Dedifferentiated amniotic fluid mesenchymal stem cell (primary cell): ENCODE results near the gene IRF8.
"Not testable (repeated sequence)": the region's sequence is repeated elsewhere in the genome, so short reads cannot be mapped to it uniquely, and the experiment has no call there.

ENCODE experiments used
- DNase-seq: peaks from one replicate; pipeline ENCODE4 v3.0.0-alpha.2; 2016; ENCODE audit errors: extremely low spot score

IRF8 gene

GRCh38 chr16:85935391-85935973, 36.5 kb downstream of the IRF8 start:
- no peak for DNase-seq

- DNase-seq, result no peak
Measured at GRCh38 chr16:85935974-85936760, 37.2 kb downstream of the IRF8 start.

- no peak for DNase-seq
Measured at GRCh38 chr16:85936816-85937215, 37.9 kb downstream of the IRF8 start.

- no peak for DNase-seq
Measured at GRCh38 chr16:85940214-85940613, 41.3 kb downstream of the IRF8 start.

GRCh38 chr16:85941863-85942644, 43.1 kb downstream of the IRF8 start:
- no peak for DNase-seq

- not testable (repeated sequence) for DNase-seq
Measured at GRCh38 chr16:85942659-85943058, 43.7 kb downstream of the IRF8 start.

- no peak for DNase-seq
Measured at GRCh38 chr16:85943711-85944110, 44.7 kb downstream of the IRF8 start.

GRCh38 chr16:85944572-85945423, 45.8 kb downstream of the IRF8 start:
- DNase-seq, result no peak

- no peak for DNase-seq
Measured at GRCh38 chr16:85945424-85945751, 46.4 kb downstream of the IRF8 start.

- no peak for DNase-seq
Measured at GRCh38 chr16:85946541-85947124, 47.7 kb downstream of the IRF8 start.

- no peak for DNase-seq
Measured at GRCh38 chr16:85947230-85948137, 48.5 kb downstream of the IRF8 start.

- no peak for DNase-seq
Measured at GRCh38 chr16:85948138-85948509, 49.2 kb downstream of the IRF8 start.

- DNase-seq, result no peak
Measured at GRCh38 chr16:85948616-85949265, 49.8 kb downstream of the IRF8 start.

- DNase-seq, result no peak
Measured at GRCh38 chr16:85950136-85950918, 51.4 kb downstream of the IRF8 start.

- DNase-seq, result no peak
Measured at GRCh38 chr16:85952197-85952596, 53.2 kb downstream of the IRF8 start.

- no peak for DNase-seq
Measured at GRCh38 chr16:85952811-85953210, 53.8 kb downstream of the IRF8 start.

GRCh38 chr16:85954927-85955519, 56.1 kb downstream of the IRF8 start:
- no peak for DNase-seq

- DNase-seq, result no peak
Measured at GRCh38 chr16:85955566-85955965, 56.6 kb downstream of the IRF8 start.

GRCh38 chr16:85956426-85956825, 57.5 kb downstream of the IRF8 start:
- DNase-seq, result no peak
